Kidney tubule cell (primary cell): ENCODE measurements around the gene FAM20C.

Experiments
- DNase-seq: peaks from one replicate; pipeline ENCODE4 v3.0.0-alpha.2; 2018; ENCODE audit warnings: low spot score

FAM20C gene

GRCh38 chr7:191981-192649 lies at the start of gene FAM20C:
TSS of gene FAM20C (plus strand) at chr7:192571. CDS start at chr7:193200, 629 bp downstream.
- DNase-seq = peak; percentile 85

DNA sequence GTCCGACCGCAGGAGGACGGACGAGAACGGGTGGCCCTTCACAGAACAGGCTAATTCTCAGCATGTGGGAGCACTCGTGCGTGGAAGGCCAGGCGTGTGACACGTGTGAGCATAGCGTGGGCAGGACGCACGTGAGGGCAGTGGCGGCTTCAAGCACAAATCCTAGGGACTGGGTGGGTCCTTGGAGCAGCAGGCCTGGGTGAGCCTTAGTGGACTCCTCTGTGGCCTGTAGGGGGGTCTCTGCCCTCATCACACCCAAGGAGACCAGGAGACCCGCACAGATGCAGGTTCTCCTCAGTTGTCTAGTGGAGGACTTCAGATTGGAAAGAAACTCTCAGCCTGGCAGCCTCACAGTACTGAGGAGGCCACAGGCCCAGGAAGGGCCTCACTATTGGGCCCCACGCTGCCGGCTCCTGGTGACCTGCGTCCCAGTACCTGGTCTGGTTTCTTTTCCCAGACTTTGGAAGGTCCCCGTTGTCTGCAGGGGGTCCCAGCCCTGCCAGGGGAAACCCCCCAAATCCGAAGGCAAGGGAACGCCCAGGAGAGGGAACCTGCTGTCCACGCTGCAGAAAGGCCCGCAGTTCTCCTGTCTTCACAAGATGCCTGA lies 49.1 kb upstream of the FAM20C start:
- DNase-seq = no peak

DNA sequence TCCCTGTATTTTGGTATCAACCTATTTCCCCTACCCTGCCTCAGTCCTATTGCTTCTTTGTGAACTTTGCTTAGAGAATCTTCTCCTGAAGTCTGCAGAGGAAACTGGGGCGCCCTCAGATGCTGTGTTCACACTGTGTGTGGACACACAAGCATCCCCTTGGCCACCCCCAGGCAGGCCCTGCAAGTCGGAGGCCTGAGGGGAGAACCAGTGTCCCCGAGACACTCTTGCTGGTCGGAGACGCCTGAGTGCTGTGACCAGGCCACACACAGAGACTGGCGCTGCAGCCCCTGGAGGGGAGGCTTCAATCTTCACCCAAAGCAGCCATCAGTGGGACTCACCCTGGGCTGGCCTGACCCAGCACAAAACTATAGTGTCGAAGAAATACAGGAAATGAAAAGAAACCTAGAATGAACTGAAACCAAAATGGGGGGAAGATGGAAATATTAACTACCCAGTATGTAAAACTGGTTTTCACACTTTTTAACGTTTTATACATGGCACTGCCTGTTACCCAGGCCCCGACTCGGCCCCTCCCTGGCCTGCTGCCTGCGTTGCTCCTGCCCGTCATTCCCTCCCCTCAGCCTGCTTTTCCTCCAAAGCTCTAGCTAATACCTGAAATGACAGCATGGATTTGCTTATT lies 48.4 kb upstream of the FAM20C start:
- DNase-seq = no peak

DNA sequence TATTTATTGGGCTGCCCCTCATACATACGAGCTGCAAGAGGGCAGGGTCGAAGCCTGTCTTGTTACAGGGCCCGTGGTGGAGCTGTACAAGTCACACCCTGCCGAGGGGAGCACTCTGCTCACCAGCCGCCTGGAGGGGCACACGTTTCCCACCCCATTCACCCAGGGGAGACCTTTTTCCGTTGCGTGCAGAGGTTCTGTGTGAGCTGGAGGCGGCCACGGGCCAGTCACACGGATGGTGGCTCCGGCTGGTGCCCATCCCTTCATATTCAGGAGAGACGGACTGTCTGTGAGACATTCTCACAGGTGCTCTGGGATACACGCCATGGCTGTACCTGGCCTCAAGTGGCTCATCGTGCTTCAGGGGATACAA lies 47.9 kb upstream of the FAM20C start:
- no peak for DNase-seq

- DNase-seq = no peak
Observed at GRCh38 chr7:145863-146262, 46.5 kb upstream of the FAM20C start.

DNA sequence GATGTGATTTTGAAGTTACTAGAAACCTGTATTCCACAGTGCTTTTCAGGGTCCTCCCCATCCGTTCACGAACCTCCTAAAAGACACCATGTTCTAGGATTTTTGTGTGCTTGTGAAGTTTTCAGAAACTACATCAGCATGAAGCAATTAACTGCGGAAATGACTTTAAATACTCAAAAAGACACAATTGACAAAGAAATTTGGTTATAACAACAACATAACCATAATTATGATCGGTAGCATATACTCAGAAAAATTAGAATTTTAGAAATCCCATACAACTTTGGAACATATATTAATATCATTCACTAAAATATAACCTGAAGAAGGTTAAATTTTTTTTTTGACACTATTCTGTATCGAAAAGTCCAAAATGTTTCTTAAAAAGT lies 43.8 kb upstream of the FAM20C start:
- DNase-seq = no peak

DNA sequence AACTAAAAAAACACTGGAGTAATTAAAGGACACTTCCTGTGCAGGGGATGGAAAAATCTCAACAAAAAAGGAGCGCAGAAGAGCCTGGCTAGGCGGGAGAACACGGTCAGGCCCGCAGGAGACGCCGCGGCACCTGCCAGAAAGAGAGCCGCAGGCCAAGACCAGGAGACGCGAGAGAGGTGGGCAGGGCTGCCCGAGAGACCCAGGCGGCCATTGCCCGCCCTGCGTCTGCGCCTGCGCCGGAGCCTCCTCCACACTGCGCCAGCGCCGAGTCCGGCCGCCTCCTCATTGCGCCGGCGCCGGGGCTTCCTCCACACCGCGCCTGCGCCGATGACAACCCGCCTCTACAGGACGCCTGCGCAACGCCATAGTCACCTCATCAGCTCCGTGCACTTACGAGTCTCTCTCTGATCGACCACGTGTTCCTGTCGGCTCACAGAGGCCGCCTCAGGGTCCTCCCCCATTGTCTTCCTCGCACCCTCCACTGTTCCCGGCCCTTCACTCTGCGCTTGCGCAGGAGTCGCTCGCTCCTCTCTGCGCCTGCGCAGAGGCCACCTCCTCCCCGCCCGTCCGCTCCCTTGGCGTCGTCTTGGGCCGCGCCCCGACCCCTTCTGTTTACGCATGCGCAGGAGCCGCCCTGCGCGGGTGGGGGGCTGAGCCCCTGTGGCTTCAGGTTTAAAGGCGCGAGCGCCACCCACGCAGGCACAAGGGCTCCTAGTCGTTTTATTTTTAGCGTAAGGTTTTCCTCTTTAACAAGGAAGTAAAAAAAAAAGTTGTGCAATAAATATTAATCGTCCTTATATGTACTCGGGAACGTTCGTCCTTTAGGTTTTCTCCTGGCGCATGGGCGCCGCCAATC lies 43.2 kb upstream of the FAM20C start:
- DNase-seq = peak; percentile 99

- DNase-seq = peak; percentile 59
Observed at GRCh38 chr7:149791-150636, 42.4 kb upstream of the FAM20C start.

GRCh38 chr7:150811-151221 lies 41.6 kb upstream of the FAM20C start:
- peak; percentile 83 for DNase-seq

GRCh38 chr7:151346-152050 lies 40.9 kb upstream of the FAM20C start:
- DNase-seq = no peak

GRCh38 chr7:152702-153391 lies 39.5 kb upstream of the FAM20C start:
- DNase-seq = no peak

DNA sequence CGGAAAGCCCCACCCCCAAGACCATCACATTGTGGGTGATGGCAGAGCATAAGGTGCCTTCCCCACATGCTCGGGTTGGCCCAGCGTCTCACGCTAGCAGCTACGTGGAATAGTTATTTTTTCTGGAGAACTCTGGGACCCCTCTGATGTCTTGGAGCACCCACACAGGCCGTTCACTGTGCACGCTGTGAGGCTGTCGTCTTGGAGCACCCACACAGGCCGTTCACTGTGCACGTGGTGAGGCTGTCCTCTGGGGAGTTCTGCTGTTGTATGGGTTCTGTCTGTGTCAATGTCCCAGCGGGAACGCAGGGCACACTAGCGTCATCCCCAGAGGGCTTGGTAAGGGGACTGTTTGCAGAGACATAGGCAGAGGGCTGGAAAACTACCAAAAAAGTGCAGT lies 38.8 kb upstream of the FAM20C start:
- no peak for DNase-seq

- DNase-seq = no peak
Observed at GRCh38 chr7:154096-154799, 38.1 kb upstream of the FAM20C start.

DNA sequence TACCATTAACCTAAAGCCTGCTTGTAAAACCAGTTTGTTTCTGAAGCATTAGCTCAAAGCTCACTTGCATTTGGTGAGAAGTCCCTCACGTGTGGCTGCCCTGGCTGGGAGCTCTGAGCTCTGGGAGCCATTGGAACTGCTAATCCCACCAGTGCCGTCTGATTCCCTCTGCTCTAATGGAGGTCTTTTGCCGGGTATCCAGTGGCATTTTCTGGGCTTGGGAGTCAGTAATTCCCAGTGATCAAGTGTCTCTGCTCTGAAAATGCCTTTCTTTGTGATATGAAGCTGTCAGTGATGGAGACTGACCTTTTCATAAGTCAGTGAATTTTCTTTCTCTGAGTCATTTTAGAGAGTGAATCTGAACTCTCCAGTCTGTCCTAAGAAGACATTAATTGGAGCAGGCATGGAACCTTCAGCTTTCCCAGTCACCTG lies 36.9 kb upstream of the FAM20C start:
- peak; percentile 61 for DNase-seq

DNA sequence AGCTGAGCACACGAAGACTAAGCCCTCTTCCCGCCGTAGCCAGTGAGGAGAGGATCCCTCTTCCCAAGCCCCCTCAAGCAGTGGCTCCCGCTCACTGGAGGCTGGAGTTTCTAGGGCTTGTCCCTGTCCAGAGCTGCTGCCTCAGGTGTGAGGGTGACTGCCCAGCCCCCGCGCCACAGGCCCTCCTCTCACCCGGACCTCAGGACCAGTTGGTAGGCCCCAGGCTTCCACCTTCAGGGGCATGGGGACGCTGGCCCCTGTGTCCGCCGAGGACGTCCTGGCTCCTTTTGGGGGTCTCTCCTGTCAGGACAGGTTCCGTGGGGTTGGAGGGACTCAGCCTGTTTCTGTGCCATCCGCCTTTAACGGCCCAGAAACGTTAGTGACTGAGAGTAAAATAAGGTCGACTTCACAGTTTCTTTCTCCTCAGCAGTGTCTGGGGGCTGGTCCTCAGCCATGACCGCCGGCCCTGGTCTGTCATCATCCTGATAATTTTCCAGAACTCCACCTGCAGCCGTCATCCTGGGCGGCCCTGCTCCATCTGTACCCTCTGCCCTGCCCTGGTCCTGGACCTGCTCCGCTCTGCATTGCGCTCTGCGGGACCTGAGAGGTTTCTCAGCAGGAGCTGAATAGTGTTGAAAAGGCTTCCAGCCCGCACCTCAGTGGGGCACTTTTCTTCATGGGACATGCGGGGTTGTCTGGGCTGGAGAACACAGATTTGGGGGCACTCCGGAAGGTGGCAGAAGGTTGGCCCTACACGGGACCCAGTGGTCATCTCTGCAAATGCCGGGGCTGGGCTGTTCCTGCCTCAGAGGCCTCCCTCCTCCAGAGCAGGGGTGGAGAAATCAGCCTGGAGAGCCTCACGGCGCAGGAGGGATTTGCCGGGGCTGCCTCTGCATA lies 36.0 kb upstream of the FAM20C start:
- no peak for DNase-seq

GRCh38 chr7:157008-157310 lies 35.4 kb upstream of the FAM20C start:
- no peak for DNase-seq

- DNase-seq = no peak
Observed at GRCh38 chr7:157771-158625, 34.4 kb upstream of the FAM20C start.

GRCh38 chr7:158771-159170 lies 33.6 kb upstream of the FAM20C start:
- DNase-seq = no peak
